C4-2B (cell line): ENCODE data around the gene NCOA7.

Experiments used
- H3K27ac ChIP-seq: fragments of 450-650 bp; 2 replicates; pipeline ENCODE4 v1.5.1; 2017
- CTCF ChIP-seq: fragments of 450-650 bp; conservative IDR thresholded peaks from 2 replicates; pipeline ENCODE4 v1.5.1; 2017; ENCODE audit warnings: mild to moderate bottlenecking
- ZFX ChIP-seq: fragments of 450-650 bp; IDR thresholded peaks from 2 replicates; pipeline ENCODE4 v1.6.1; 2017

The NCOA7 gene

GRCh38 chr6:125850361-125850760 lies 59.6 kb downstream of the NCOA7 start:
- TF ChIP-seq ZFX = no peak
- TF ChIP-seq CTCF = no peak
- no peak overlapping the region for H3K27ac ChIP-seq

GRCh38 chr6:125852587-125852986 lies 61.8 kb downstream of the NCOA7 start:
- H3K27ac ChIP-seq = no peak overlapping the region
- TF ChIP-seq CTCF = no peak

- H3K27ac ChIP-seq = no peak overlapping the region
- TF ChIP-seq CTCF (no peak), ZFX (no peak)
Observed at GRCh38 chr6:125853168-125853567, 62.4 kb downstream of the NCOA7 start.

GRCh38 chr6:125853756-125854155 lies 63.0 kb downstream of the NCOA7 start:
- no peak overlapping the region for H3K27ac ChIP-seq
- TF ChIP-seq ZFX (no peak), CTCF (no peak)

- no peak overlapping the region for H3K27ac ChIP-seq
- TF ChIP-seq CTCF (no peak), ZFX (no peak)
Observed at GRCh38 chr6:125854355-125854754, 63.6 kb downstream of the NCOA7 start.

GRCh38 chr6:125855783-125856182 lies 65.0 kb downstream of the NCOA7 start:
- TF ChIP-seq CTCF = no peak
- TF ChIP-seq ZFX = no peak
- H3K27ac ChIP-seq = no peak overlapping the region

- no peak overlapping the region for H3K27ac ChIP-seq
- TF ChIP-seq ZFX = no peak
- no peak for TF ChIP-seq CTCF
Observed at GRCh38 chr6:125857846-125858245, 67.1 kb downstream of the NCOA7 start.
